SU-DHL-6 (cell line): ENCODE measurements around the gene ATP13A5.

Experiments used
- CTCF ChIP-seq: fragments of 200-600 bp; sonication (generic); IDR thresholded peaks from one replicate; pipeline ENCODE4 v1.5.1; 2017; ENCODE audit warnings: antibody characterized with exemption, mild to moderate bottlenecking, low read length, moderate library complexity; ENCODE audit not compliant: insufficient read depth, poor library complexity, severe bottlenecking
- EZH2phosphoT487 ChIP-seq: fragments of 200-600 bp; sonication (generic), shearing (Covaris generic); conservative IDR thresholded peaks from 2 replicates; pipeline ENCODE4 v1.6.1; 2018; ENCODE audit warnings: mild to moderate bottlenecking, antibody characterized with exemption, low read length, moderate library complexity, mixed read lengths

- TF ChIP-seq CTCF (no peak), EZH2phosphoT487 (no peak)
Observed at GRCh38 chr3:193301433-193301832, 77.1 kb downstream of the ATP13A5 start.
